ENCODE measurements around the gene FOXO1.
"Not testable (repeated sequence)": the region's sequence is repeated elsewhere in the genome, so short reads cannot be mapped to it uniquely, and the experiment has no call there.

The FOXO1 gene

GRCh38 chr13:40665126-40666044 is 1.1 kb downstream of the FOXO1 start:
- DNase-seq, result peak; percentile 58

GRCh38 chr13:40664350-40665125 is 1.9 kb downstream of the FOXO1 start:
- DNase-seq, result peak; percentile 70

GRCh38 chr13:40664100-40664349 is 2.4 kb downstream of the FOXO1 start:
- not testable (repeated sequence) for DNase-seq

GRCh38 chr13:40662866-40663265 is 3.6 kb downstream of the FOXO1 start:
- peak; percentile 47 for DNase-seq

- DNase-seq, result no peak
Observed at GRCh38 chr13:40661875-40662665, 4.4 kb downstream of the FOXO1 start.

- DNase-seq, result no peak
Observed at GRCh38 chr13:40660692-40661091, 5.7 kb downstream of the FOXO1 start.

GRCh38 chr13:40660141-40660664 is 6.2 kb downstream of the FOXO1 start:
- DNase-seq, result no peak

GRCh38 chr13:40657951-40658350 is 8.5 kb downstream of the FOXO1 start:
- DNase-seq, result no peak

- DNase-seq, result no peak
Observed at GRCh38 chr13:40657307-40657706, 9.1 kb downstream of the FOXO1 start.

- DNase-seq, result no peak
Observed at GRCh38 chr13:40656358-40656757, 10.1 kb downstream of the FOXO1 start.

GRCh38 chr13:40653527-40654318 is 12.7 kb downstream of the FOXO1 start:
- DNase-seq, result no peak

- no peak for DNase-seq
Observed at GRCh38 chr13:40652588-40652940, 13.9 kb downstream of the FOXO1 start.

- DNase-seq, result no peak
Observed at GRCh38 chr13:40651866-40652587, 14.4 kb downstream of the FOXO1 start.

GRCh38 chr13:40648841-40649240 is 17.6 kb downstream of the FOXO1 start:
- no peak for DNase-seq

GRCh38 chr13:40648040-40648439 is 18.4 kb downstream of the FOXO1 start:
- no peak for DNase-seq

GRCh38 chr13:40644838-40645604 is 21.4 kb downstream of the FOXO1 start:
- no peak for DNase-seq

- no peak for DNase-seq
Observed at GRCh38 chr13:40640845-40641458, 25.5 kb downstream of the FOXO1 start.

GRCh38 chr13:40640202-40640601 is 26.2 kb downstream of the FOXO1 start:
- no peak for DNase-seq

GRCh38 chr13:40639221-40639681 is 27.2 kb downstream of the FOXO1 start:
- no peak for DNase-seq

- no peak for DNase-seq
Observed at GRCh38 chr13:40637643-40638042, 28.8 kb downstream of the FOXO1 start.

All from activated naive CD4-positive, alpha-beta T cell treated with anti-CD3 and anti-CD28 coated beads, Interleukin-2, amount 50 U/mL, for 16 hours (primary cell).